ENCODE results near the gene EPHA1. TPM values are rescaled to one million over a fixed set of nuclear protein-coding genes. Genes with fewer than 3 reads are reported as not detected.

Gene EPHA1
- total RNA-seq, result 1 to 10 TPM in 4 of 8 experiments, under 1 TPM in 4; 0.65 to 6.2 (median 0.98) TPM

- Histone ChIP-seq H3K27ac (no peak within 1 kb of the TSS), H3K4me1 (replicated peaks in 1 of 2) (peaks cover 53 to 57% of the 10 kb centered on the region in 2 donors), H3K4me3 (no peak within 1 kb of the TSS)
- peak in 1 of 8 experiments; percentile 32 for ATAC-seq (replicated peaks in 6 of 8)
- 0 to 83% (median 46%) methylated on average over 1 to 9 of the region's 39 CpGs; no CpG with 5 or more reads in 2 of the 10 experiments for WGBS, 10 experiments
- in situ Hi-C loops (cut with MboI; ENCODE audit: low pct_unique_long_range_greater_than_20kb in 2 of 9, low sequenced_read_pairs in 9 of 9, unreplicated experiment in 9 of 9), result loop anchor here in 2 of 9 experiments (25.0 kb wide), 1 partner anchor 172 kb away; no protein-coding TSS in a partner anchor
Observed at GRCh38 chr7:143408686-143409561, at the start of gene EPHA1. Gene EPHA1, minus strand, starts transcription at chr7:143408856. Its CDS starts 51 bp downstream, at chr7:143408805.

- 0 to 100% (median 90%) methylated on average over 1 to 3 of the region's 3 CpGs; no CpG with 5 or more reads in 1 of the 10 experiments for WGBS, 10 experiments
- in situ Hi-C loops (cut with MboI; ENCODE audit: low pct_unique_long_range_greater_than_20kb in 2 of 9, low sequenced_read_pairs in 9 of 9, unreplicated experiment in 9 of 9), result no loop called here
- H3K4me3 ChIP-seq, result no peak overlapping the region
- ATAC-seq (replicated peaks in 6 of 8), result peak in 2 of 8 experiments; percentile 85
- H3K27ac ChIP-seq, result no peak overlapping the region
- H3K4me1 ChIP-seq (replicated peaks in 1 of 2), result peaks cover 4 to 5% of the 10 kb centered on the region in 2 donors
Observed at GRCh38 chr7:143458263-143458662, 49.6 kb upstream of the EPHA1 start.

DNA sequence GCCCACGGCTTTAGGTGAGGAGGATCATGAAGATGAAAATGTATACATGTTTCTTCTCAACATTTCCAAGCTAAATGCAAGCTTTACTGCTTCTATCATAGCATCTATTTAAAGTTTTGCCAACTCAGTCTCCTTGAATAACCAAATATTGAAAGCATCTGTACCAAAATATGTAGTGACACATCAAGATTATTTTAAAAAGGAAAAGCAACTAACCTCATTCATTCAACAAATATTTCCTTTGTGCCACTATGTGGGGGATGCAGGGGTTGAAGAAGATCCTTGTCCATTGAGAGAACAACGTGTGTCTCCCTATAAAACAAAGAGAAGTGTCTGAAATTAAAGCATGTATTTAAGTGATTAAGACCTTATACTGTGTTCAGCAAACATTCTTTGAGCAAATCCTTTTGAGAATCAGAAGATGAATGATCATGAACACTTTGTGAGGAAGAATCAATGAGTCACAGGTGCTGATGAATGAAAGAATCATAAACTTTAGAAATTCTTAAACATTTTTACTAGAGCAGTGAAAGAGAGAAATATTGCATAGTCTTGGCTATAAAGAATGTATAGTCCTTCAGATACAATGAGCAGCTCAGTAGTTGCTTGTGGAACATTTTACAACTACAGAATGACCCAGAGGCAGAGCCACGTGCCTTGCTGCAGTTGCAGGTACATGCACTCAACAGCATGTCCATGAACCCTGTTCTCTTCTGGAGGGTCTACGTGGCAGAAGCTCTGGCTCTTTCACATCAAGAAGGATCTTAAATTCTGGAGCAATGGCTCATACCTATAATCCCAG, 48.5 kb upstream of the EPHA1 start:
- H3K27ac ChIP-seq, result no peak overlapping the region
- ATAC-seq (replicated peaks in 6 of 8), result no peak
- H3K4me1 ChIP-seq (replicated peaks in 1 of 2), result peaks cover 4 to 5% of the 10 kb centered on the region in 2 donors
- in situ Hi-C loops (cut with MboI; ENCODE audit: low pct_unique_long_range_greater_than_20kb in 2 of 9, low sequenced_read_pairs in 9 of 9, unreplicated experiment in 9 of 9), result no loop called here
- 0 to 88% (median 63%) methylated on average over 2 to 4 of the region's 4 CpGs for WGBS, 10 experiments
- no peak overlapping the region for H3K4me3 ChIP-seq

GRCh38 chr7:143455942-143456341, 47.3 kb upstream of the EPHA1 start:
- 78 to 100% (median 94%) methylated on average over 1 to 4 of the region's 4 CpGs; no CpG with 5 or more reads in 1 of the 10 experiments for WGBS, 10 experiments
- in situ Hi-C loops (cut with MboI; ENCODE audit: low pct_unique_long_range_greater_than_20kb in 2 of 9, low sequenced_read_pairs in 9 of 9, unreplicated experiment in 9 of 9), result no loop called here

DNA sequence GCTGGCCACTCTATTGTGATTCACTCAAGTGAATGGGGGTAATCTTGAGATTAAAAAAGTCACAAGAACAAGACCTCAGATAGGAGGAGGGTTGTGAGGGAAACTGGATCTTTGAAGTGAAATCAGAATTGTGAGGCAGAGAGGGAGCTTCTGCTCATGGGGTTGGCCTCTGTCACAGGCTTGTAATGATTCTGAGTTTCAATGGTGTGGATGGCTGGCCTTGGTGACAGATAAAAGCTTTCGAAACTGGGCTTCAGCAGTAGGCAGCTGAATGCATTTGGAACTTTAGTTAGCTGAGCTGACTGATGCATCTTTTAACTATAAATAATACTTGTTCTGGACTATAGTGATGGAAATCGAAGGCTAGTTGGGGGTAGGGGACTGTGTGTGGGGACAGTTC, 46.8 kb upstream of the EPHA1 start:
- peaks cover 4 to 5% of the 10 kb centered on the region in 2 donors for H3K4me1 ChIP-seq (replicated peaks in 1 of 2)
- 38 to 94% (median 67%) methylated on average over 1 to 2 of the region's 2 CpGs for WGBS, 10 experiments
- in situ Hi-C loops (cut with MboI; ENCODE audit: low pct_unique_long_range_greater_than_20kb in 2 of 9, low sequenced_read_pairs in 9 of 9, unreplicated experiment in 9 of 9), result no loop called here

More at GRCh38 chr7:143455942-143456341, 47.3 kb upstream of the EPHA1 start:
- ATAC-seq (replicated peaks in 6 of 8), result no peak
- Histone ChIP-seq H3K4me3 (no peak overlapping the region), H3K27ac (no peak overlapping the region), H3K4me1 (replicated peaks in 1 of 2) (peaks cover 4 to 5% of the 10 kb centered on the region in 2 donors)

GRCh38 chr7:143454091-143454680, 45.5 kb upstream of the EPHA1 start:
- Histone ChIP-seq H3K27ac (no peak overlapping the region), H3K4me3 (no peak overlapping the region), H3K4me1 (replicated peaks in 1 of 2) (peaks cover 4 to 5% of the 10 kb centered on the region in 2 donors)
- in situ Hi-C loops (cut with MboI; ENCODE audit: low pct_unique_long_range_greater_than_20kb in 2 of 9, low sequenced_read_pairs in 9 of 9, unreplicated experiment in 9 of 9), result no loop called here
- ATAC-seq (replicated peaks in 6 of 8), result no peak
- 0 to 100% (median 81%) methylated on average over 1 of the region's 1 CpG; no CpG with 5 or more reads in 2 of the 10 experiments for WGBS, 10 experiments

More for the DNA sequence above, 46.8 kb upstream of the EPHA1 start:
- no peak overlapping the region for H3K4me3 ChIP-seq
- H3K27ac ChIP-seq, result no peak overlapping the region
- no peak for ATAC-seq (replicated peaks in 6 of 8)

GRCh38 chr7:143452495-143452894, 43.8 kb upstream of the EPHA1 start:
- no peak for ATAC-seq (replicated peaks in 6 of 8)
- in situ Hi-C loops (cut with MboI; ENCODE audit: low pct_unique_long_range_greater_than_20kb in 2 of 9, low sequenced_read_pairs in 9 of 9, unreplicated experiment in 9 of 9), result no loop called here
- Histone ChIP-seq H3K4me3 (no peak overlapping the region), H3K27ac (no peak overlapping the region), H3K4me1 (replicated peaks in 1 of 2) (peaks cover 5 to 7% of the 10 kb centered on the region in 2 donors)
- 40 to 100% (median 83%) methylated on average over 1 to 2 of the region's 2 CpGs; no CpG with 5 or more reads in 5 of the 10 experiments for WGBS, 10 experiments

DNA sequence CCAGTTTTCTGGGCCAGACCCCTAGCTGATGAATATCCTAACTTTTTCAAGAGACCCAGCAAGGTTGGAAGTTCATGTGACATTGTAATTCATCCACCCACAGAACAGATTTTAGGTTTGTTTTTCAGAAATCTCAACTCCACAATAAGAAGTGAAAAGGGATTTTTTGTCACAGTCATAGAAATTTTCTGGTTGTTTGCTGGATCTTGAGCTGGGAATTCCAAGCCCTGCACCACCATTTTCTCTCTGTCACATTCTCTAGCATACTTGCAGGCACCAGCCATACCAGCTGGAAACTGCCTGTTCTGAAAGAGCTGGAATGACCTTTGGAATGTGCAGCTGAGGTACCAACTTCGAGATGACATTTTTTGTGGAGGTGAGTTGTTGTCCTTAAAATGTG, 43.1 kb upstream of the EPHA1 start:
- in situ Hi-C loops (cut with MboI; ENCODE audit: low pct_unique_long_range_greater_than_20kb in 2 of 9, low sequenced_read_pairs in 9 of 9, unreplicated experiment in 9 of 9), result no loop called here
- ATAC-seq (replicated peaks in 6 of 8), result no peak
- H3K4me3 ChIP-seq, result no peak overlapping the region
- H3K27ac ChIP-seq, result no peak overlapping the region
- H3K4me1 ChIP-seq (replicated peaks in 1 of 2), result peaks cover 7 to 10% of the 10 kb centered on the region in 2 donors
- 83 to 100% (median 100%) methylated on average over 1 of the region's 1 CpG; no CpG with 5 or more reads in 7 of the 10 experiments for WGBS, 10 experiments

DNA sequence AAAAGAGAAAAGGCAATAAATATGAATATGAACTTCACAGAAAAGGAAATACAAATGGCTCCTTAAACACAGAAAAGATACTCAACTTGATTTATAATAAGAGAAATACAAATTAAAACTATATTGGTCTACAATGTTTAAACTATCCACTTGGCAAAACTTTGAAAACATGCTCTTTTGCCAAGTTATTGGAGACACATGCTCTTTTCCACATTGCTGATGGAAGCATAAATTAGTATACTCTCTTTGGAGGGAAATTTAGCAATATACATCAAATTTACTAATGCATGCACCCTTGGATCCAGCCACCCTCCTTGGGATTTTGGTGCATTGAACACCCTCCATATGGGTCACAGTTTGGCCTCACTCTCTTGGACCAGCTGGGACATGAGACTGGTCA, 42.5 kb upstream of the EPHA1 start:
- Histone ChIP-seq H3K4me3 (no peak overlapping the region), H3K4me1 (replicated peaks in 1 of 2) (peaks cover 7 to 10% of the 10 kb centered on the region in 2 donors), H3K27ac (no peak overlapping the region)
- in situ Hi-C loops (cut with MboI; ENCODE audit: low pct_unique_long_range_greater_than_20kb in 2 of 9, low sequenced_read_pairs in 9 of 9, unreplicated experiment in 9 of 9), result no loop called here
- ATAC-seq (replicated peaks in 6 of 8), result no peak

DNA sequence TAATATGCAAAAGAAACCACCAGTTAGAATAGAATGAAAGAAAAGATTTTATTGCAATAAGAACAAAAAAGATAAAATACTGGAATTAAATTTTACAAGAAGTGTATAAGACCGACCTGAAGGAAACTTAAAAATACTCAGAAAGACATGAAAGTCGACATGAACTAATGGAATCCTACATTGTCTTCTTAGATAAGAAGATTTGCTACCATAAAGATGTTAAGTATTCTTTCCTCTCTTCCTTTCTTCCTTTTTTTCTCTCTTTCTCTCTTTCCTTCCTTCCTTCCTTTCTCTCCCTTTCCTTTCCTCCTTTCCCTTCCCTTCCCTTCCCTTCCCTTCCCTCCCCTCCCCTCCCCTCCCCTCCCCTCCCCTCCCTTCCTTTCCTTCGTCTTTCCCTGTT, 41.1 kb upstream of the EPHA1 start:
- ATAC-seq (replicated peaks in 6 of 8), result no peak
- 40 to 100% (median 75%) methylated on average over 1 to 2 of the region's 3 CpGs; no CpG with 5 or more reads in 3 of the 10 experiments for WGBS, 10 experiments
- Histone ChIP-seq H3K4me3 (no peak overlapping the region), H3K27ac (no peak overlapping the region), H3K4me1 (replicated peaks in 1 of 2) (peaks cover 10 to 12% of the 10 kb centered on the region in 2 donors)
- in situ Hi-C loops (cut with MboI; ENCODE audit: low pct_unique_long_range_greater_than_20kb in 2 of 9, low sequenced_read_pairs in 9 of 9, unreplicated experiment in 9 of 9), result loop anchor here in 1 of 9 experiments (25.0 kb wide), 1 partner anchor 437 kb away; no protein-coding TSS in a partner anchor

- in situ Hi-C loops (cut with MboI; ENCODE audit: low pct_unique_long_range_greater_than_20kb in 2 of 9, low sequenced_read_pairs in 9 of 9, unreplicated experiment in 9 of 9), result loop anchor here in 1 of 9 experiments (25.0 kb wide), 1 partner anchor 436 kb away; no protein-coding TSS in a partner anchor
- no peak for ATAC-seq (replicated peaks in 6 of 8)
- 50 to 96% (median 88%) methylated on average over 1 to 5 of the region's 5 CpGs; no CpG with 5 or more reads in 2 of the 10 experiments for WGBS, 10 experiments
- peaks cover 14 to 15% of the 10 kb centered on the region in 2 donors for H3K4me1 ChIP-seq (replicated peaks in 1 of 2)
- no peak overlapping the region for H3K4me3 ChIP-seq
- H3K27ac ChIP-seq, result no peak overlapping the region
Observed at GRCh38 chr7:143448429-143448828, 39.8 kb upstream of the EPHA1 start.

GRCh38 chr7:143447466-143447865, 38.8 kb upstream of the EPHA1 start:
- H3K4me1 ChIP-seq (replicated peaks in 1 of 2), result peaks cover 14 to 15% of the 10 kb centered on the region in 2 donors
- 0 to 100% (median 0%) methylated on average over 1 to 3 of the region's 3 CpGs; no CpG with 5 or more reads in 3 of the 10 experiments for WGBS, 10 experiments
- no peak overlapping the region for H3K4me3 ChIP-seq
- H3K27ac ChIP-seq, result no peak overlapping the region
- peak in 5 of 8 experiments; percentile 30 to 70 (median 63) for ATAC-seq (replicated peaks in 6 of 8)
- in situ Hi-C loops (cut with MboI; ENCODE audit: low pct_unique_long_range_greater_than_20kb in 2 of 9, low sequenced_read_pairs in 9 of 9, unreplicated experiment in 9 of 9), result loop anchor here in 1 of 9 experiments (25.0 kb wide), 1 partner anchor 435 kb away; no protein-coding TSS in a partner anchor

Data from motor neuron (in vitro differentiated cells).